Measurements from ENCODE around the gene CLSTN2. TPM values are rescaled to one million over a fixed set of nuclear protein-coding genes. Genes with fewer than 3 reads are reported as not detected.

Gene CLSTN2
- polyA plus RNA-seq, 3 donors: not detected

- 100% methylated on average over 1 of the region's 7 CpGs for WGBS (ENCODE audit: insufficient coverage)
- Histone ChIP-seq H4K20me1 (ENCODE audit: insufficient read depth, low read length) (no peaks in the 10 kb centered on the region), H2AFZ (ENCODE audit: insufficient read depth, low read depth, low read length, poor library complexity, severe bottlenecking) (no peak overlapping the region), H3K4me3 (replicated peaks in 1 of 3; ENCODE audit: low read depth in 2 of 3, low read length in 3 of 3) (no peak overlapping the region), H3K4me1 (ENCODE audit: control insufficient read depth in 1 of 2, insufficient read depth in 2 of 2, low read length in 2 of 2) (no peaks in the 10 kb centered on the region), H3K9ac (ENCODE audit: insufficient read depth, low read length, poor library complexity, severe bottlenecking) (no peak overlapping the region), H3K4me2 (replicated peaks; ENCODE audit: extremely low read depth, low read length, poor library complexity, severe bottlenecking) (no peak overlapping the region), H3K9me3 (replicated peaks in 1 of 2; ENCODE audit: control insufficient read depth in 1 of 2, insufficient read depth in 1 of 2, low read length in 2 of 2) (no peaks in the 10 kb centered on the region), H3K27ac (ENCODE audit: low read depth in 1 of 2, low read length in 2 of 2) (no peak overlapping the region), H3K36me3 (replicated peaks in 1 of 2; ENCODE audit: control insufficient read depth in 1 of 2, insufficient read depth in 2 of 2, low read length in 2 of 2) (no peaks in the 10 kb centered on the region), H3K27me3 (ENCODE audit: control insufficient read depth in 2 of 2, insufficient read depth in 2 of 2, low read length in 2 of 2) (peaks cover 2 to 7% of the 10 kb centered on the region in 2 donors), H3K79me2 (ENCODE audit: insufficient read depth, low read length) (no peaks in the 10 kb centered on the region)
- H3K4me1 Mint-ChIP-seq: no peaks in the 10 kb centered on the region
- no peak for DNase-seq
- peaks cover 0 to 2% (median 0%) of the 10 kb centered on the region in 7 donors for H3K9me3 Mint-ChIP-seq
- H3K27me3 Mint-ChIP-seq (ENCODE audit: low read depth in 3 of 3): peaks cover 5 to 22% (median 8%) of the 10 kb centered on the region in 3 donors
- no peaks in the 10 kb centered on the region for H3K36me3 Mint-ChIP-seq
- no peak overlapping the region for H3K4me3 Mint-ChIP-seq
- H3K27ac Mint-ChIP-seq: no peak overlapping the region
- no peak for TF ChIP-seq CTCF (IDR thresholded peaks at IDR 0.05)
- intact Hi-C loops (cut with micrococcal nuclease): no loop called here
Observed at GRCh38 chr3:139944256-139944910, 9.4 kb downstream of the CLSTN2 start.

- Histone ChIP-seq H3K4me1 (ENCODE audit: control insufficient read depth in 1 of 2, insufficient read depth in 2 of 2, low read length in 2 of 2) (no peaks in the 10 kb centered on the region), H3K4me3 (replicated peaks in 1 of 3; ENCODE audit: low read depth in 2 of 3, low read length in 3 of 3) (no peak overlapping the region), H4K20me1 (ENCODE audit: insufficient read depth, low read length) (no peaks in the 10 kb centered on the region), H3K27ac (ENCODE audit: low read depth in 1 of 2, low read length in 2 of 2) (no peak overlapping the region), H3K27me3 (ENCODE audit: control insufficient read depth in 2 of 2, insufficient read depth in 2 of 2, low read length in 2 of 2) (peaks cover 2 to 5% of the 10 kb centered on the region in 2 donors), H3K9me3 (replicated peaks in 1 of 2; ENCODE audit: control insufficient read depth in 1 of 2, insufficient read depth in 1 of 2, low read length in 2 of 2) (no peaks in the 10 kb centered on the region), H3K79me2 (ENCODE audit: insufficient read depth, low read length) (no peaks in the 10 kb centered on the region), H3K4me2 (replicated peaks; ENCODE audit: extremely low read depth, low read length, poor library complexity, severe bottlenecking) (no peak overlapping the region), H3K36me3 (replicated peaks in 1 of 2; ENCODE audit: control insufficient read depth in 1 of 2, insufficient read depth in 2 of 2, low read length in 2 of 2) (no peaks in the 10 kb centered on the region), H2AFZ (ENCODE audit: insufficient read depth, low read depth, low read length, poor library complexity, severe bottlenecking) (no peak overlapping the region), H3K9ac (ENCODE audit: insufficient read depth, low read length, poor library complexity, severe bottlenecking) (no peak overlapping the region)
- H3K27ac Mint-ChIP-seq: no peak overlapping the region
- DNase-seq: no peak
- no peaks in the 10 kb centered on the region for H3K36me3 Mint-ChIP-seq
- TF ChIP-seq CTCF (IDR thresholded peaks at IDR 0.05): no peak
- no CpG with 5 or more reads among the region's 4 CpGs for WGBS (ENCODE audit: insufficient coverage)
- H3K9me3 Mint-ChIP-seq: peaks cover 0 to 2% (median 0%) of the 10 kb centered on the region in 7 donors
- H3K4me3 Mint-ChIP-seq: no peak overlapping the region
- no peaks in the 10 kb centered on the region for H3K4me1 Mint-ChIP-seq
- intact Hi-C loops (cut with micrococcal nuclease): no loop called here
- peaks cover 5 to 19% (median 8%) of the 10 kb centered on the region in 3 donors for H3K27me3 Mint-ChIP-seq (ENCODE audit: low read depth in 3 of 3)
Observed at GRCh38 chr3:139945386-139945785, 10.4 kb downstream of the CLSTN2 start.
